T-helper 9 cell (primary cell): Measurements from ENCODE around the gene HTR7.

Experiments
- DNase-seq: peaks from one replicate; pipeline ENCODE4 v3.0.0-alpha.2; 2020

HTR7 gene

GRCh38 chr10:90800232-90800796 is 57.5 kb downstream of the HTR7 start:
- no peak for DNase-seq

- no peak for DNase-seq
These were observed 58.7 kb downstream of the HTR7 start for GRCh38 chr10:90799172-90799571.

GRCh38 chr10:90798482-90798881 is 59.4 kb downstream of the HTR7 start:
- no peak for DNase-seq

- no peak for DNase-seq
These were observed 67.4 kb downstream of the HTR7 start for GRCh38 chr10:90790422-90790821.

GRCh38 chr10:90788968-90789367 is 68.9 kb downstream of the HTR7 start:
- DNase-seq: no peak

- DNase-seq: no peak
These were observed 69.7 kb downstream of the HTR7 start for GRCh38 chr10:90788199-90788491.

GRCh38 chr10:90787393-90788198 is 70.2 kb downstream of the HTR7 start:
- no peak for DNase-seq

GRCh38 chr10:90785782-90786181 is 72.1 kb downstream of the HTR7 start:
- no peak for DNase-seq

- no peak for DNase-seq
These were observed 73.1 kb downstream of the HTR7 start for GRCh38 chr10:90784771-90785170.

GRCh38 chr10:90780488-90780887 is 77.4 kb downstream of the HTR7 start:
- DNase-seq: no peak

- DNase-seq: no peak
These were observed 78.3 kb downstream of the HTR7 start for GRCh38 chr10:90779548-90779947.

GRCh38 chr10:90777621-90778020 is 80.2 kb downstream of the HTR7 start:
- DNase-seq: no peak

- no peak for DNase-seq
These were observed 82.3 kb downstream of the HTR7 start for GRCh38 chr10:90775351-90776028.

- no peak for DNase-seq
These were observed 87.6 kb downstream of the HTR7 start for GRCh38 chr10:90769946-90770841.

GRCh38 chr10:90751107-90751997 is 106.5 kb downstream of the HTR7 start:
- peak; percentile 8 for DNase-seq

- DNase-seq: no peak
These were observed 111.0 kb downstream of the HTR7 start for GRCh38 chr10:90746829-90747228.

- DNase-seq: no peak
These were observed 112.3 kb downstream of the HTR7 start for GRCh38 chr10:90745565-90745964.

- no peak for DNase-seq
These were observed 114.5 kb downstream of the HTR7 start for GRCh38 chr10:90743291-90743690.

- DNase-seq: no peak
These were observed 115.8 kb downstream of the HTR7 start for GRCh38 chr10:90741926-90742565.

- DNase-seq: no peak
These were observed 117.6 kb downstream of the HTR7 start for GRCh38 chr10:90740265-90740664.

- no peak for DNase-seq
These were observed 119.0 kb downstream of the HTR7 start for GRCh38 chr10:90738885-90739284.

- no peak for DNase-seq
These were observed 123.4 kb downstream of the HTR7 start for GRCh38 chr10:90734415-90734814.
